Panc1 (cell line): ENCODE data around the gene LY6G6D. TPM values are rescaled to one million over a fixed set of nuclear protein-coding genes. Genes with fewer than 3 reads are reported as not detected.
A peak's percentile ranks its signal among the peaks of the same experiment; 100 is the strongest.

ENCODE experiments used
- ATAC-seq: fragments of 200-7000 bp; cut with Tn5 transposase; 2 replicates; pipeline ENCODE4 v1.9.1; 2020; ENCODE audit warnings: mild to moderate bottlenecking, moderate library complexity
- BruUV-seq: library from RNA; stranded (reverse); fragments of 400-500 nt; replicated peaks from 2 replicates; lab custom pipeline; 2021; lab: Mats Ljungman, UMichigan
- CTCF ChIA-PET: fragments of 300-600 bp; sonication (Branson Sonifier 250); formaldehyde crosslinking; loops from one replicate; lab custom pipeline; 2022; ENCODE audit warnings: antibody characterized with exemption; lab: Charles Lee
- POLR2A ChIA-PET: fragments of 300-600 bp; sonication (Branson Sonifier 250); formaldehyde crosslinking; loops from one replicate; lab custom pipeline; 2022; ENCODE audit warnings: antibody characterized with exemption; lab: Charles Lee
- DNase-seq: peaks from one replicate; pipeline ENCODE4 v3.0.0-alpha.2; 2010; ENCODE audit warnings: low read depth, low spot score
- H3K27ac ChIP-seq: 2 replicates; pipeline ENCODE4 v1.5.1; 2011; ENCODE audit warnings: mild to moderate bottlenecking, low read length, inconsistent platforms
- H3K27me3 ChIP-seq: fragments of 200-500 bp; sonication (Bioruptor generic); 2 replicates; pipeline ENCODE4 v1.6.0; 2014; ENCODE audit warnings: low read length, inconsistent platforms; ENCODE audit not compliant: control insufficient read depth, insufficient read depth
- H3K36me3 ChIP-seq: fragments of 200-500 bp; sonication (Bioruptor generic); 2 replicates; pipeline ENCODE4 v1.5.1; 2014; ENCODE audit warnings: inconsistent platforms, mild to moderate bottlenecking, low read length, moderate library complexity; ENCODE audit not compliant: control insufficient read depth, insufficient read depth
- H3K4me1 ChIP-seq: 2 replicates; pipeline ENCODE4 v1.5.1; 2011; ENCODE audit warnings: inconsistent platforms, mild to moderate bottlenecking, low read length, moderate library complexity; ENCODE audit not compliant: control insufficient read depth, insufficient read depth
- H3K4me3 ChIP-seq, 2 experiments: 2 replicates each; pipeline ENCODE4 v1.5.1; 2011 to 2012; ENCODE audit warnings: low read depth in 2 of 2, low read length in 2 of 2, mild to moderate bottlenecking in 2 of 2, inconsistent platforms in 1 of 2, moderate library complexity in 1 of 2
- H3K9me3 ChIP-seq: fragments of 200-500 bp; sonication (Bioruptor generic); 2 replicates; pipeline ENCODE4 v1.5.1; 2014; ENCODE audit warnings: low read depth, mild to moderate bottlenecking, inconsistent platforms, low read length, moderate library complexity; ENCODE audit not compliant: control insufficient read depth, insufficient read depth
- CTCF ChIP-seq: fragments of 450-650 bp; IDR thresholded peaks from 2 replicates; pipeline ENCODE4 v1.5.1; 2017; ENCODE audit warnings: mild to moderate bottlenecking
- POLR2AphosphoS5 ChIP-seq: IDR thresholded peaks from 2 replicates; pipeline ENCODE4 v1.6.1; 2012; ENCODE audit warnings: mild to moderate bottlenecking, low read depth, low read length, moderate library complexity
- REST ChIP-seq, 2 experiments: IDR thresholded peaks; 2 replicates each; pipeline ENCODE4 v1.6.1; 2011 to 2012; ENCODE audit warnings: low read depth in 2 of 2, control low read depth in 1 of 2, low read length in 1 of 2, mild to moderate bottlenecking in 1 of 2, moderate library complexity in 1 of 2; ENCODE audit not compliant: insufficient read depth in 1 of 2
- SIN3A ChIP-seq: IDR thresholded peaks from 2 replicates; pipeline ENCODE4 v1.6.1; 2012; ENCODE audit warnings: low read depth, mild to moderate bottlenecking, low read length, moderate library complexity, borderline replicate concordance; ENCODE audit not compliant: insufficient read depth
- TCF7L2 ChIP-seq: IDR thresholded peaks from 2 replicates; pipeline ENCODE4 v1.6.1; 2011; ENCODE audit warnings: mild to moderate bottlenecking, low read depth, low read length, inconsistent platforms
- in situ Hi-C: cut with HindIII; loops from 2 replicates; pipeline ENCODE4 v1.10.0; 2016; ENCODE audit warnings: low sequenced_read_pairs, low pct_unique_long_range_greater_than_20kb
- intact Hi-C: fragments of 100-400 bp; cut with micrococcal nuclease; formaldehyde crosslinking; loops from one replicate; pipeline ENCODE4 v1.10.0; 2022; ENCODE audit not compliant: unreplicated experiment
- total RNA-seq: library from RNA; stranded (reverse); gene quantifications from one replicate; pipeline ENCODE4 v1.2.1, GENCODE V29; 2021; ENCODE audit not compliant: unreplicated experiment

Gene LY6G6D
- total RNA-seq, 1 experiment from 2014 or later, result not detected

DNA sequence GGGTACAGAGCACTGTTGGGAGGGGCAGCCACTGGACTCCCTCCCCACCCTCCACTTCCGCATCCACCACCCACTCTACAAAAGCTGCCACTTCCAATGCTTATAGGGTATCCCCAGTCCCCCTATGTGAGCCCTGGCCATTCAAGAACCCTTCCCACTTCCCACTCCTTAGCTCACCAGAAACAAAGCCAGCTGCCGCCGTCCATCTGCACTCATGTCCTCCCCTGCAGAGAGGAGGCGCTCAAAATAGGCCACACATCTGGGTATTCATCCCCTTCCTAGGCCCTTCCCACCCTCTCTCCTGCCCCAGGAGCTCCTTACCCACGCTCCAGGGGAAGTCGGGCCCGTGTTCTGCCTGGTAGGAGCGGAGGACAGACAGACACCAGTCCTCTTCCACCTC lies 27.8 kb upstream of the LY6G6D start:
- in situ Hi-C loops, result no loop called here
- TF ChIP-seq SIN3A (no peak), POLR2AphosphoS5 (no peak), REST (IDR thresholded peaks at IDR 0.05; ENCODE audit: insufficient read depth in 1 of 2, low read depth in 2 of 2, low read length in 1 of 2) (no peak), CTCF (no peak), TCF7L2 (no peak)

GRCh38 chr6:31687860-31688693 lies 27.1 kb upstream of the LY6G6D start:
- intact Hi-C loops (no loop called here), in situ Hi-C loops (no loop called here)
- DNase-seq (no peak), ATAC-seq (0 out of 2 replicates have a peak, but pooled peaks have one; percentile 27)
- TF ChIP-seq SIN3A (no peak), REST (IDR thresholded peaks at IDR 0.05; ENCODE audit: insufficient read depth in 1 of 2, low read depth in 2 of 2, low read length in 1 of 2) (no peak), POLR2AphosphoS5 (no peak), CTCF (no peak), TCF7L2 (no peak)
- H3K4me1 ChIP-seq, result no peaks in the 10 kb centered on the region
- CTCF ChIA-PET, result no interaction called here
- H3K36me3 ChIP-seq, result 0 out of 2 replicates have a peak, but pooled peaks cover 5% of the 10 kb centered on the region
- H3K9me3 ChIP-seq, result no peaks in the 10 kb centered on the region
- POLR2A ChIA-PET, result no interaction called here
- no peak overlapping the region for H3K27ac ChIP-seq
- H3K27me3 ChIP-seq, result no peaks in the 10 kb centered on the region
- H3K4me3 ChIP-seq, result no peak overlapping the region
- BruUV-seq, result no TSS peak

More for the DNA sequence above, 27.8 kb upstream of the LY6G6D start:
- ATAC-seq (no peak), DNase-seq (no peak)
- ChIA-PET POLR2A (no interaction called here), CTCF (no interaction called here)
- no TSS peak for BruUV-seq
- intact Hi-C loops, result no loop called here
- H3K4me1 ChIP-seq, result no peaks in the 10 kb centered on the region
- 0 out of 2 replicates have a peak, but pooled peaks cover 5% of the 10 kb centered on the region for H3K36me3 ChIP-seq
- H3K4me3 ChIP-seq, result no peak overlapping the region
- no peak overlapping the region for H3K27ac ChIP-seq
- no peaks in the 10 kb centered on the region for H3K9me3 ChIP-seq
- no peaks in the 10 kb centered on the region for H3K27me3 ChIP-seq
